ENCODE data around the gene ORAI3.

- no peak for TF ChIP-seq PBX3 (IDR thresholded peaks at IDR 0.05)
- TF ChIP-seq CTCF (IDR thresholded peaks at IDR 0.05), result no peak
- TF ChIP-seq RXRA (IDR thresholded peaks at IDR 0.05; ENCODE audit: borderline replicate concordance, low read depth), result no peak
- TF ChIP-seq USF2 (IDR thresholded peaks at IDR 0.05; ENCODE audit: borderline replicate concordance, low read depth, low read length), result no peak
- TF ChIP-seq CHD2 (IDR thresholded peaks at IDR 0.05; ENCODE audit: low read length, partially characterized antibody), result no peak
- TF ChIP-seq MAX (IDR thresholded peaks at IDR 0.05; ENCODE audit: low read depth), result no peak
- no peak for TF ChIP-seq TAF1 (IDR thresholded peaks at IDR 0.05; ENCODE audit: borderline replicate concordance, low read depth, low read length)
- no peak for TF ChIP-seq FOSL2 (IDR thresholded peaks at IDR 0.05; ENCODE audit: borderline replicate concordance, low read depth)
- TF ChIP-seq ZBTB33 (IDR thresholded peaks at IDR 0.05; ENCODE audit: borderline replicate concordance, low read depth), result no peak
- TF ChIP-seq JUND (IDR thresholded peaks at IDR 0.05), result no peak
- TF ChIP-seq POLR2AphosphoS5 (IDR thresholded peaks at IDR 0.05; ENCODE audit: low read depth, low read length), result no peak
These were observed 45.3 kb upstream of the ORAI3 start for GRCh38 chr16:30903596-30903995.
